Body of pancreas (tissue), 4 donors: ENCODE data around the gene NDUFB8.

Source experiments
- POLR2A ChIP-seq, 3 donors: fragments of 450-650 bp; IDR thresholded peaks; one replicate each; pipeline ENCODE4 v1.6.1; 2016; ENCODE audit warnings: antibody characterized with exemption in 3 of 3, mild to moderate bottlenecking in 2 of 3
- TF ChIP-seq, protein P1 (sequence below), 7 experiments: fragments of 450-650 bp in 4 of 7; fragments of 200-600 bp in 3 of 7; sonication (generic) in 3 of 7; IDR thresholded peaks; one replicate each; pipeline ENCODE4 v1.5.1; 2016 to 2019; ENCODE audit warnings: antibody characterized with exemption in 7 of 7

DNA sequence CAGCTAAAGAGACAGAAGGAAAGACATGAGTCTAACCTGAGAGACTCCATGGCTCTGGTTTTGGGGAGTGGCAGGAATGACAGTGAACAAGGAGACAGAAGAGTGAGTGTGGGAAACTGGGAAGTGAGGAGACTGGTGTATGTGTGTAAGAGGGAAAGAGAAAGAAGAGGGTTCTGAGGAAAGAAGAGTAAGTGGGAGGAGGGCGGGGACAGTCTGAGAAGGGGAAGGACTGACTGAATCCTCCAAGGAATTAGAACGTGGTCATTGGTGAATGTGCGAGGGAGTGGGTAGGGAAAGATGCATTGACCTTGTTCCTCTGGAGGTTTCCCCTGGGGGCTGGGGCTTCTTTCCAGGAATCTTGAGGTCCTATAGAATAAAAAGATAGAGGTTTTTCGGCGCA is 40.3 kb downstream of the NDUFB8 start:
- no peak for TF ChIP-seq POLR2A (IDR thresholded peaks at IDR 0.05)
- TF ChIP-seq, protein P1, sequence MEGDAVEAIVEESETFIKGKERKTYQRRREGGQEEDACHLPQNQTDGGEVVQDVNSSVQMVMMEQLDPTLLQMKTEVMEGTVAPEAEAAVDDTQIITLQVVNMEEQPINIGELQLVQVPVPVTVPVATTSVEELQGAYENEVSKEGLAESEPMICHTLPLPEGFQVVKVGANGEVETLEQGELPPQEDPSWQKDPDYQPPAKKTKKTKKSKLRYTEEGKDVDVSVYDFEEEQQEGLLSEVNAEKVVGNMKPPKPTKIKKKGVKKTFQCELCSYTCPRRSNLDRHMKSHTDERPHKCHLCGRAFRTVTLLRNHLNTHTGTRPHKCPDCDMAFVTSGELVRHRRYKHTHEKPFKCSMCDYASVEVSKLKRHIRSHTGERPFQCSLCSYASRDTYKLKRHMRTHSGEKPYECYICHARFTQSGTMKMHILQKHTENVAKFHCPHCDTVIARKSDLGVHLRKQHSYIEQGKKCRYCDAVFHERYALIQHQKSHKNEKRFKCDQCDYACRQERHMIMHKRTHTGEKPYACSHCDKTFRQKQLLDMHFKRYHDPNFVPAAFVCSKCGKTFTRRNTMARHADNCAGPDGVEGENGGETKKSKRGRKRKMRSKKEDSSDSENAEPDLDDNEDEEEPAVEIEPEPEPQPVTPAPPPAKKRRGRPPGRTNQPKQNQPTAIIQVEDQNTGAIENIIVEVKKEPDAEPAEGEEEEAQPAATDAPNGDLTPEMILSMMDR (IDR thresholded peaks at IDR 0.05) = no peak
